IPS-15b (cell line): Measurements from ENCODE around the gene SCMH1.

ENCODE experiments used
- H3K27me3 ChIP-seq: one replicate; pipeline ENCODE4 v1.6.1; 2013; ENCODE audit warnings: low read length; ENCODE audit not compliant: control insufficient read depth, insufficient read depth
- H3K36me3 ChIP-seq: one replicate; pipeline ENCODE4 v1.6.1; 2013; ENCODE audit warnings: low read length; ENCODE audit not compliant: control insufficient read depth, insufficient read depth
- H3K4me1 ChIP-seq: one replicate; pipeline ENCODE4 v1.6.1; 2013; ENCODE audit warnings: mild to moderate bottlenecking, low read length; ENCODE audit not compliant: control insufficient read depth, insufficient read depth
- H3K4me3 ChIP-seq: one replicate; pipeline ENCODE4 v1.5.1; 2013; ENCODE audit warnings: low read depth, low read length
- H3K9ac ChIP-seq: one replicate; pipeline ENCODE4 v1.6.1; 2013; ENCODE audit warnings: low read depth, mild to moderate bottlenecking, low read length
- H3K9me3 ChIP-seq: one replicate; pipeline ENCODE4 v1.6.1; 2013; ENCODE audit warnings: mild to moderate bottlenecking, low read length; ENCODE audit not compliant: control insufficient read depth, insufficient read depth

SCMH1 gene

GRCh38 chr1:41108696-41109275 lies 133.3 kb downstream of the SCMH1 start:
- Histone ChIP-seq H3K9ac (no peak overlapping the region), H3K36me3 (no peaks in the 10 kb centered on the region), H3K4me1 (peaks cover 5% of the 10 kb centered on the region), H3K4me3 (no peak overlapping the region), H3K27me3 (no peaks in the 10 kb centered on the region), H3K9me3 (no peaks in the 10 kb centered on the region)

GRCh38 chr1:41103766-41104165 lies 138.3 kb downstream of the SCMH1 start:
- H3K9me3 ChIP-seq = no peaks in the 10 kb centered on the region
- no peaks in the 10 kb centered on the region for H3K36me3 ChIP-seq

GRCh38 chr1:41102653-41103052 lies 139.5 kb downstream of the SCMH1 start:
- Histone ChIP-seq H3K27me3 (no peaks in the 10 kb centered on the region), H3K9me3 (no peaks in the 10 kb centered on the region), H3K4me1 (no peaks in the 10 kb centered on the region), H3K4me3 (no peak overlapping the region), H3K36me3 (no peaks in the 10 kb centered on the region), H3K9ac (no peak overlapping the region)

More at GRCh38 chr1:41103766-41104165, 138.3 kb downstream of the SCMH1 start:
- H3K27me3 ChIP-seq = no peaks in the 10 kb centered on the region
- no peak overlapping the region for H3K4me3 ChIP-seq
- no peak overlapping the region for H3K9ac ChIP-seq
- H3K4me1 ChIP-seq = no peaks in the 10 kb centered on the region

DNA sequence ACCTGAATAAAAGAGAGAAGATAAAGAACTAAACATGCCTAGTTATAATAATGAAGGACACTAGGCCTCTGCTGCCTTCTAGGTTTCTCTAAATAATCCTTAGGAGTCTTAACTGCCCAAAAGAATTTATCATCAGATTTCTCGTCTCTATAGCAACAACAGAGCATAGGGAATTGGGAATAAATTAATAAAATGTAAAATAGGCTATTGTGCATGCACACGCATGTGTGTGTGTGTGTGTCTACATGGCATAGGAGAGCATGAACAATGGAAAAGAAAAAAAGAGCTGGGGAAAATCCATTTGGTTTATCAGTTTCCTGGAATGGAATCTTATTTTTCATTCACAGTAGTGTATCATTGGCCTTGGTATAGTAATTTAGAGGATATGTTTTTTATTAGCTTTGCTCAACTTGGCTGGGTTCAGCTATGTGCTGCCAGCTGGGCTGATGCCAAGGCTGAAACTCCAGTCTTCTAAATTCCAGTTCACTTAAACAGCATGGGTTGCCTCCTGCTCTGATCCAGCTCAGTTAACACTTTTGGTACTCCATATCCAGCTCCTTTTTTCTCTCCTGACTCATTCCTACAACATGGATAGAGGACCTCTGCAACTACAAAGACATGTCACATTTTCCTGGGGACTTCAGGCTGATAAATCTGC lies 140.0 kb downstream of the SCMH1 start:
- no peaks in the 10 kb centered on the region for H3K36me3 ChIP-seq
- no peaks in the 10 kb centered on the region for H3K9me3 ChIP-seq
- H3K4me3 ChIP-seq = no peak overlapping the region
- H3K4me1 ChIP-seq = no peaks in the 10 kb centered on the region
- H3K9ac ChIP-seq = no peak overlapping the region
- no peaks in the 10 kb centered on the region for H3K27me3 ChIP-seq

DNA sequence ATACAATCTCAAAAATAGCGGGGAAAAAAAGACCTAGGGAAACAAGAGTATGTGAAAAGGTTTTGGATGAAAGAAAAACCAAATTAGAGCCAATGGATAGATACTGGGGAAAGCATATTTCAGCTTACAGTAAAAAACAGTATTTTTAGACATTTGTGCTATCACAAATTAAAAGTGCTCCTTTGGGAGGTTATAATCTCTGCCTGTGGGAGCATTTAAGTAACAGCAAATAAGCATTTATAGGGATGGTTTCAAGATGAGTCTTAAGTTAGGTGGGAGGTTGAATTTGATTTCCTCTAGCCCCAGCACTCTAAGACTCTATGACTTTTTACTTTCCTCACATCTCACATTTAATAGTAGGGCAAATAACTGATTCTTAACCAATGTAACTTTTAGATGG lies 141.0 kb downstream of the SCMH1 start:
- H3K27me3 ChIP-seq = no peaks in the 10 kb centered on the region
- no peak overlapping the region for H3K9ac ChIP-seq
- no peaks in the 10 kb centered on the region for H3K36me3 ChIP-seq
- no peak overlapping the region for H3K4me3 ChIP-seq
- H3K9me3 ChIP-seq = no peaks in the 10 kb centered on the region
- no peaks in the 10 kb centered on the region for H3K4me1 ChIP-seq

- H3K4me3 ChIP-seq = no peak overlapping the region
- H3K27me3 ChIP-seq = no peaks in the 10 kb centered on the region
- H3K9ac ChIP-seq = no peak overlapping the region
- H3K9me3 ChIP-seq = no peaks in the 10 kb centered on the region
- no peaks in the 10 kb centered on the region for H3K4me1 ChIP-seq
- H3K36me3 ChIP-seq = no peaks in the 10 kb centered on the region
Measured at GRCh38 chr1:41100170-41100569, 141.9 kb downstream of the SCMH1 start.

DNA sequence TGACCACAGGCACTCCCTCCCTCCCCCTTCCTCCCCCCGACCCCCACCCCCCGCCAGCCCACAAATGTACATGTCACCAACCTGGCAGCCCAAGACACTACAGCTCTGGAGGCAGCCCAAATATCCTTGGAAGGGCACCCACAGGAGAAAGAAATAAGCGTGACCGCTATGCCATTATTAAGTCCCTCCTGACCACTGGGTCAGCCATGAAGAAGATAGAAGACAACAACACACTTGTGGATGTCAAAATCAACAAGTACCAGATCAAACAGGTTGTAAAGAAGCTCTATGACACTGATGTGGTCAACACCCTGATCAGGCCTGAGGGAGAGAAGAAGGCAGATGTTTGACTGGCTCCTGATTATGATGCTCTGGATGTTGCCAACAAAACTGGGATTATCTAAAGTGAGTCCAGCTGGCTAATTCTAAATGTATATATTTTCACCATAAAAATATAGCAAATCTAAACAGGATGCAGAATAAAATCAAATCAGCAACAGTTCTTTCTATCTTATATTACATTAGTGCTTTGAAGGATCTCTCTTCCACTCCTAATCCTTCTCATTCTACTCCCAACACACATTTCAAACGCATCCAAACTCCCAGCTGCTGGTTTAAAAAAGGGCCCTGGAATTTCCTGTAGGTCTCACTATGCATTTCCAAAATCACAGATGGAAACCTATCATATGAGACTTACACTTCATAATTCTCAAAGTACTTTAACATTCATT lies 143.2 kb downstream of the SCMH1 start:
- Histone ChIP-seq H3K36me3 (no peaks in the 10 kb centered on the region), H3K27me3 (no peaks in the 10 kb centered on the region), H3K4me3 (no peak overlapping the region), H3K9ac (no peak overlapping the region), H3K4me1 (no peaks in the 10 kb centered on the region), H3K9me3 (no peaks in the 10 kb centered on the region)

DNA sequence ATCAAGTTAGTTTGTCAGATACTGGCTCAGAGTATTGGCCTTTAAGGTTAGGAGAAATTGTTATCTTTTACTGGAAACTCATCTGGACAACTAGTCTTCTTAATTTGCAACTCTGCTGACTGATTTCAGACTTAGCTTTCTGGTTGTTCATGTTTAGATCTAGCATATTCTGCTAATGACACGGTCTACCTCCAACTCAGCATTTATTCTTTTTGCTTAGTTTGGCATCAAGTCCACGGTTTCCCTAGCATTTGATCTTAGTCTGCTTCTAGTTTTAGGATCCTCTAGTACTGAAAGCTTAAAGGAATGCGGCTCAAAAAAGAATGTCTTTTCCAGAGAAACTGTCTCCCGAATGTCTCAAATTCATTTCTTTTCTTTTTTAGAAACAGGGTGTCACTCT lies 145.0 kb downstream of the SCMH1 start:
- no peaks in the 10 kb centered on the region for H3K27me3 ChIP-seq
- H3K9me3 ChIP-seq = no peaks in the 10 kb centered on the region
- H3K4me1 ChIP-seq = no peaks in the 10 kb centered on the region
- H3K9ac ChIP-seq = no peak overlapping the region
- H3K36me3 ChIP-seq = no peaks in the 10 kb centered on the region
- no peak overlapping the region for H3K4me3 ChIP-seq

DNA sequence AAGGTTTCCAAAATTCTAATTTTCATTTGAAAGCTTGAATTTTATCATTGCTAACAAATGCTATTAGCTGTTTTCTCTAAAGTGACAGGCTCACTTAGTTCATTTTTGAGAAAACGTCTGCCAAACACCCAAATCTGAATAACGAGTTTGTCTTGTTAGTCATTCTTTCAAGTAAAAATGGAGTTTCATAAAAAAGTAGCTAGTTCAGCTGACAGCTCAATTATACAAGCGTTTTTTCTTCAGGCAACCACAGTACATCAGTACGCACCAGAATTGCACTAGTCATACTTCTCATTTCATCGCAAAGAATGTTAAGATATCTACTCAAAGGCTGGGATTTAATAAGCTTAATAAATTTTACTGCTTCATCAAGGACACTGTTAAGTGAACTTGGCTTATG lies 148.3 kb downstream of the SCMH1 start:
- H3K27me3 ChIP-seq = no peaks in the 10 kb centered on the region
- H3K4me3 ChIP-seq = no peak overlapping the region
- H3K9ac ChIP-seq = no peak overlapping the region
- H3K9me3 ChIP-seq = no peaks in the 10 kb centered on the region
- no peaks in the 10 kb centered on the region for H3K4me1 ChIP-seq
- no peaks in the 10 kb centered on the region for H3K36me3 ChIP-seq

DNA sequence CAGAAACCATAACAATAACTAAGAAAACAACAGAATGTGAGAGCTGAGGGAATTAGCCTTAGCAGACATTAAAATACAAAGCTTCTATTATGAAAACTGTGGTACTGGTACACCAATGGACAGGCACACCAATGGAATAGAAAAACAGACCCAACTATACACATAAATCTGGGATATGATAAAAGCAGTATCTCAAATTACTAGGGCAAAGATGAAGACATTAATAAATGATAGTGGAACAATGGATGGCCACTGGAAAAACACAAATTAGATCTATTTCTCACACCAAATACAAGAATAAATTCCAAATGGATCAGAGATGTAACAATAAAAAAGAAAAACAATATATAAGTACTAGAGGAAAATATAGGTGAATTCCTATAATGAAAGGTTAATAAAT lies 155.2 kb downstream of the SCMH1 start:
- Histone ChIP-seq H3K9me3 (no peaks in the 10 kb centered on the region), H3K4me3 (no peak overlapping the region), H3K4me1 (no peaks in the 10 kb centered on the region), H3K9ac (no peak overlapping the region), H3K36me3 (no peaks in the 10 kb centered on the region), H3K27me3 (no peaks in the 10 kb centered on the region)

GRCh38 chr1:41078616-41079015 lies 163.5 kb downstream of the SCMH1 start:
- no peaks in the 10 kb centered on the region for H3K9me3 ChIP-seq
- no peaks in the 10 kb centered on the region for H3K4me1 ChIP-seq
- H3K27me3 ChIP-seq = no peaks in the 10 kb centered on the region
- no peaks in the 10 kb centered on the region for H3K36me3 ChIP-seq
- H3K9ac ChIP-seq = no peak overlapping the region
- no peak overlapping the region for H3K4me3 ChIP-seq

GRCh38 chr1:41078193-41078592 lies 163.9 kb downstream of the SCMH1 start:
- no peaks in the 10 kb centered on the region for H3K27me3 ChIP-seq
- H3K9ac ChIP-seq = no peak overlapping the region
- H3K9me3 ChIP-seq = no peaks in the 10 kb centered on the region
- no peak overlapping the region for H3K4me3 ChIP-seq
- no peaks in the 10 kb centered on the region for H3K36me3 ChIP-seq
- H3K4me1 ChIP-seq = no peaks in the 10 kb centered on the region
